Loucy (cell line): ENCODE measurements around the gene SERPINB3.
A peak's percentile ranks its signal among the peaks of the same experiment; 100 is the strongest.

Experiments
- H2AFZ ChIP-seq: fragments of 200-600 bp; sonication (generic); 2 replicates; pipeline ENCODE4 v1.6.0; 2016; ENCODE audit warnings: antibody characterized with exemption, mild to moderate bottlenecking, low read length, moderate library complexity
- H3F3A ChIP-seq: fragments of 200-600 bp; 2 replicates; pipeline ENCODE4 v1.6.0; 2016; ENCODE audit warnings: antibody characterized with exemption, low read depth, mild to moderate bottlenecking
- H3K27me3 ChIP-seq: fragments of 200-600 bp; sonication (generic); 2 replicates; pipeline ENCODE4 v1.6.1; 2014; ENCODE audit warnings: low read length, mild to moderate bottlenecking; ENCODE audit not compliant: insufficient read depth, poor library complexity, severe bottlenecking
- H3K36me3 ChIP-seq: fragments of 200-600 bp; sonication (generic); 2 replicates; pipeline ENCODE4 v1.6.1; 2016; ENCODE audit warnings: low read length; ENCODE audit not compliant: insufficient read depth
- H3K4me1 ChIP-seq: fragments of 200-600 bp; sonication (generic); 2 replicates; pipeline ENCODE4 v1.5.1; 2014; ENCODE audit warnings: low read length, mild to moderate bottlenecking; ENCODE audit not compliant: insufficient read depth, poor library complexity, severe bottlenecking
- H3K4me2 ChIP-seq: fragments of 200-600 bp; sonication (generic); 2 replicates; pipeline ENCODE4 v1.6.0; 2014; ENCODE audit warnings: antibody characterized with exemption, low read length, low read depth, mild to moderate bottlenecking; ENCODE audit not compliant: poor library complexity, severe bottlenecking
- H3K4me3 ChIP-seq: fragments of 200-600 bp; sonication (generic); 2 replicates; pipeline ENCODE4 v1.5.1; 2014; ENCODE audit warnings: low read length, mild to moderate bottlenecking, mixed read lengths; ENCODE audit not compliant: poor library complexity, severe bottlenecking
- H3K79me2 ChIP-seq: fragments of 200-600 bp; sonication (generic); 2 replicates; pipeline ENCODE4 v1.6.1; 2014; ENCODE audit warnings: low read length; ENCODE audit not compliant: insufficient read depth
- H3K9ac ChIP-seq: fragments of 200-600 bp; sonication (generic); 2 replicates; pipeline ENCODE4 v1.6.0; 2014; ENCODE audit warnings: mild to moderate bottlenecking, low read depth, low read length, moderate library complexity; ENCODE audit not compliant: poor library complexity, severe bottlenecking
- H3K9me2 ChIP-seq: fragments of 200-600 bp; sonication (generic); replicated peaks from 2 replicates; pipeline ENCODE4 v1.6.1; 2016; ENCODE audit warnings: low read depth, low read length, mixed read lengths
- H3K9me3 ChIP-seq: fragments of 200-600 bp; sonication (generic); 2 replicates; pipeline ENCODE4 v1.6.1; 2014; ENCODE audit warnings: mild to moderate bottlenecking, antibody characterized with exemption, low read length, low read depth; ENCODE audit not compliant: insufficient read depth
- H4K20me1 ChIP-seq: fragments of 200-600 bp; sonication (generic); 2 replicates; pipeline ENCODE4 v1.6.0; 2014; ENCODE audit warnings: antibody characterized with exemption, low read length, mild to moderate bottlenecking; ENCODE audit not compliant: insufficient read depth, poor library complexity, severe bottlenecking
- CTCF ChIP-seq: fragments of 200-600 bp; sonication (generic); conservative IDR thresholded peaks from 2 replicates; pipeline ENCODE4 v1.5.1; 2014; ENCODE audit warnings: mild to moderate bottlenecking, antibody characterized with exemption, low read length
- EZH2phosphoT487 ChIP-seq: fragments of 200-600 bp; IDR thresholded peaks from 2 replicates; pipeline ENCODE4 v1.6.1; 2018; ENCODE audit warnings: antibody characterized with exemption, mild to moderate bottlenecking, moderate library complexity, borderline replicate concordance

SERPINB3 gene

GRCh38 chr18:63679820-63680606 lies 18.3 kb upstream of the SERPINB3 start:
- H3K9me2 ChIP-seq = no peaks in the 10 kb centered on the region
- H2AFZ ChIP-seq = no peak overlapping the region
- H3K4me3 ChIP-seq = no peak overlapping the region
- H3K9me3 ChIP-seq = no peaks in the 10 kb centered on the region
- no peaks in the 10 kb centered on the region for H3K4me1 ChIP-seq
- no peak overlapping the region for H3K4me2 ChIP-seq
- H4K20me1 ChIP-seq = no peaks in the 10 kb centered on the region
- no peaks in the 10 kb centered on the region for H3K79me2 ChIP-seq
- no peaks in the 10 kb centered on the region for H3F3A ChIP-seq
- H3K9ac ChIP-seq = no peak overlapping the region
- H3K36me3 ChIP-seq = no peaks in the 10 kb centered on the region
- H3K27me3 ChIP-seq = no peaks in the 10 kb centered on the region
- TF ChIP-seq CTCF (no peak), EZH2phosphoT487 (no peak)

GRCh38 chr18:63677500-63678225 lies 16.0 kb upstream of the SERPINB3 start:
- H3K4me3 ChIP-seq = no peak overlapping the region
- H3K4me2 ChIP-seq = no peak overlapping the region
- H3K27me3 ChIP-seq = no peaks in the 10 kb centered on the region
- no peaks in the 10 kb centered on the region for H3K9me3 ChIP-seq
- no peaks in the 10 kb centered on the region for H3K9me2 ChIP-seq
- H2AFZ ChIP-seq = no peak overlapping the region
- no peaks in the 10 kb centered on the region for H4K20me1 ChIP-seq
- H3F3A ChIP-seq = no peaks in the 10 kb centered on the region
- H3K9ac ChIP-seq = no peak overlapping the region
- no peaks in the 10 kb centered on the region for H3K79me2 ChIP-seq
- H3K36me3 ChIP-seq = no peaks in the 10 kb centered on the region
- no peak for TF ChIP-seq EZH2phosphoT487
- TF ChIP-seq CTCF = no peak
- no peaks in the 10 kb centered on the region for H3K4me1 ChIP-seq

GRCh38 chr18:63676526-63677323 lies 15.0 kb upstream of the SERPINB3 start:
- Histone ChIP-seq H3K27me3 (no peaks in the 10 kb centered on the region), H3K9ac (no peak overlapping the region), H3K79me2 (no peaks in the 10 kb centered on the region), H4K20me1 (no peaks in the 10 kb centered on the region), H3K4me3 (no peak overlapping the region), H2AFZ (no peak overlapping the region), H3K9me2 (no peaks in the 10 kb centered on the region), H3K4me2 (no peak overlapping the region), H3K36me3 (no peaks in the 10 kb centered on the region), H3K9me3 (no peaks in the 10 kb centered on the region), H3K4me1 (no peaks in the 10 kb centered on the region), H3F3A (no peaks in the 10 kb centered on the region)
- no peak for TF ChIP-seq EZH2phosphoT487
- TF ChIP-seq CTCF = peak; percentile 60
